NCI-H345 treated with DMSO at 0.1 percent for 48 hours (cell line): ENCODE data around the gene MRPS7.
"Not testable (repeated sequence)": the region's sequence is repeated elsewhere in the genome, so short reads cannot be mapped to it uniquely, and the experiment has no call there.

Experiments used
- DNase-seq: peaks from one replicate; lab custom pipeline; 2025; ENCODE audit not compliant: unreplicated experiment; lab: John Stamatoyannopoulos, UW

MRPS7 gene

DNA sequence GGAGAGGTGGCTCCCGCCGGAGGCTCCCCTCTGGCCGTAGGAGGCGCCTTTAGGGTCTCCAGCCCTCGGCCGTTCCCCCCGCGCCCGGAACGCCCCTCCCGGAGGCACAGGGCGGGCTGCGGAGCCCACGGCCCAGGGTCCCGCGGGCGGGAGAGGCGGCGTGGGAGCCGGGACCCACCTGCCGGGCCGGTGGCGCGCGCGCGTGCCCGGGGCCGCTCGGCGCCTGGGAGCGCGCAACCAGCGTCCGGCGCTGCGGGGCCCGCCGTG, 9.2 kb downstream of the MRPS7 start, which contains the start of gene MIF4GD:
Gene MIF4GD, minus strand, starts transcription at position 266 of the 267 bp plus-strand sequence. CDS start 1,036 bp downstream, outside the sequence.
- DNase-seq: no peak

GRCh38 chr17:75271233-75271954, 9.7 kb downstream of the MRPS7 start:
- DNase-seq: peak; percentile 75

- DNase-seq: no peak
Measured at GRCh38 chr17:75271955-75272847, 10.5 kb downstream of the MRPS7 start.

- DNase-seq: no peak
Measured at GRCh38 chr17:75272848-75273184, 11.1 kb downstream of the MRPS7 start.

- DNase-seq: no peak
Measured at GRCh38 chr17:75273977-75274708, 12.5 kb downstream of the MRPS7 start.

DNA sequence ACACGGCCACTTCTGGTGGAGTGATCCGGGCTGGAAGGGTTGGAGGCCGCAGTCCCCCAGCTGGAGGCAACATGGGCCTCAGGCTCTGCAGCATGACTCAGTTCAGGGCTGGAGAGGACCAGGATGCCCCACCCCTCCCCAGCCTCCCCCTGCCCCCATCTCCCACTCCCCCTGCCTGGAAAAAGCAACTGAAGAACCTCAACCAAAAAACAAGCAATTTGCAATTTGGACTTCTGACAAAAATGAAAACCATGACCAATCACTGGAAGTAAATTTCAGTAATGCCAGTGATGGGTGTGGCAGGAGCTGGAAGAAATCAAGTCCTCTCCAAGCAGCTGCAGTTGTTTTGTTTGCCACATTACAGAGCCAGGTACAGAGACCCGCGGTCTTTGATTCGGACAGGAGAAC, 16.0 kb downstream of the MRPS7 start:
- no peak for DNase-seq

DNA sequence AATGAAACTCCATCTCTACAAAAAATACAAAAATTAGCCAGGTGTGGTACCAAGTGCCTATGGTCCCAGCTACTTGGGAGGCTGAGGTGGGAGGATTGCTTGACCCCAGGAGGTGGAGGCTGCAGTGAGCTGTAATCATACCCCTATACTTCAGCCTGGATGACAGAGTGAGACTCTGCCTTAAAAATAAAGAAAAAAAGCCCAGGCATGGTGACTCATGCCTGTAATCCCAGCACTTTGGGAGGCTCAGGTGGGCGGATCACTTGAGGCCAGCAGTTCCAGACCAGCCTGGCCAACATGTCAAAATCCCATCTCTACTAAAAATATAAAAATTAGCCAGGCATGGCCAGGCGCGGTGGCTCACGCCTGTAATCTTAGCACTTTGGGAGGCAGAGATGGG, 18.5 kb downstream of the MRPS7 start:
- DNase-seq: not testable (repeated sequence)

DNA sequence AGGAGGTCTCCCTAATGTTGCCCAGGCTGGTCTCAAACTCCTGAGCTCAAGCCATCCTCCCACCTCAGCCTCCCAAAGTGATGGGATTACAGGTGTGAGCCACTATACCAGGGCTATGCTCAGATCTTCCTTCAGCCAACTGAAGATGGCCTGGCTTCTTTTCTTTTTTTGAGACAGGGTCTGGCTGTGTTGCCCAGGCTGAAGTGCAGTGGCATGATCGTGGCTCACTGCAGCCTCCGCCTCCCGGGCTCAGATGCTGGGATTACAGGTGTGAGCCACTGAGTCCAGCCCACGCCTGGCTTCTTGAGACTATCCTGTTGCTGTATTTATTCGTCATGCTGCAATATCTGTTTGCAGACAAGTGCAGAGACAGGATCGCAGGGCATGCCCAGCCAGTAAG, 23.4 kb downstream of the MRPS7 start:
- DNase-seq: no peak

DNA sequence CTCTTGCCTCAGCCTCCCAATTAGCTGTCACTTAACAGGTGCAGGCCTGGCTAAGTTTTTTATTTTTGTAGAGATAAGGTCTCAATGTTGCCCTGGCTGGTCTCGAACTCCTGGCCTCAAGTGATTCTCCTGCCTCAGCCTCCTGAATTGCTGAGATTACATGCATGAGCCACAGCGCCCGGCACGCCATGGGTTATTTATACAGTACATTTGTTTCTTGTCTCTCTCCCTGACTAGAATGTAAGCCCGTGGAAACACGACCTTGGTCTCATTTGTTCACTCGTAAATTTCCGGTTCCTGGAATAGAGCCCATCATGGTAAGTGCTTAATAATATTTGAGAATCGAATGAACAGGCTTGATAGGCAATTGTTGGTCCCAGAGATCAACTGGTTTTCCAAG, 25.5 kb downstream of the MRPS7 start:
- DNase-seq: no peak

DNA sequence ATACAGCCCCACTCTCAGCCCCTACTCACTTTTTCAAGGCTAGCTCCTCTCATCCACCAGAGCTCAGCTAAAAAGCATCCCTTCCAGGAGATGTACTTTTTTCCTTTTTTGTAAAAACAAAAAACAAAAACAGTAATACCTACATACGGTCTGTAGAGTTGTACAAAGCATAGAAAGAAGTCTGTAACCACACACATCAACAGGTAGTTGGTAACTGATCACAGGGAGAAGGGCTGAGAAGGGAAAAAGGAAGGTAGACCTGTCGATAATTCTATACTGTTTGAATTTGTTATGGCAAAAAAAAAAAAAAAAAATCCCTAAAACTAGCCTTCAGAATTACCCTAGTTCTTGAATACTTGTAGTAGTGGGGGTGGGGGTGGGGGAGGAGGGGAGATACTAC, 26.7 kb downstream of the MRPS7 start:
- DNase-seq: no peak

DNA sequence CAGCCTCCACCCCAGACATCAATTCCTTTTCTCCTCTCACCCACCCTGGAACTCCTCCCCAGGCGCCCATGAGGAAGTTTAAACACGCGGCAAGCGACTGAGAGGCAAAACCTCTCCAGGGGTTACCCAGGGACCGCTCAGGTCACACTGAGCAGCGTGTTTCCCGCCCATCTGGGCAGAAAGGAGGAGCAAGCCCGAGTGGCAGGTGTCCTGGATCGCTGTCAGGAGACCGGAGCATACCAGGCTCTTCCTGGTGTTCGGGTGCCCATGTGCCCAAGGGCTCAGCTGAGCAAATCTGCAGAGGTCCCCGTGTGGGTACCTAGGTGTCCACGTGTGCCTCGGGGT, 27.1 kb downstream of the MRPS7 start:
- peak; percentile 63 for DNase-seq

DNA sequence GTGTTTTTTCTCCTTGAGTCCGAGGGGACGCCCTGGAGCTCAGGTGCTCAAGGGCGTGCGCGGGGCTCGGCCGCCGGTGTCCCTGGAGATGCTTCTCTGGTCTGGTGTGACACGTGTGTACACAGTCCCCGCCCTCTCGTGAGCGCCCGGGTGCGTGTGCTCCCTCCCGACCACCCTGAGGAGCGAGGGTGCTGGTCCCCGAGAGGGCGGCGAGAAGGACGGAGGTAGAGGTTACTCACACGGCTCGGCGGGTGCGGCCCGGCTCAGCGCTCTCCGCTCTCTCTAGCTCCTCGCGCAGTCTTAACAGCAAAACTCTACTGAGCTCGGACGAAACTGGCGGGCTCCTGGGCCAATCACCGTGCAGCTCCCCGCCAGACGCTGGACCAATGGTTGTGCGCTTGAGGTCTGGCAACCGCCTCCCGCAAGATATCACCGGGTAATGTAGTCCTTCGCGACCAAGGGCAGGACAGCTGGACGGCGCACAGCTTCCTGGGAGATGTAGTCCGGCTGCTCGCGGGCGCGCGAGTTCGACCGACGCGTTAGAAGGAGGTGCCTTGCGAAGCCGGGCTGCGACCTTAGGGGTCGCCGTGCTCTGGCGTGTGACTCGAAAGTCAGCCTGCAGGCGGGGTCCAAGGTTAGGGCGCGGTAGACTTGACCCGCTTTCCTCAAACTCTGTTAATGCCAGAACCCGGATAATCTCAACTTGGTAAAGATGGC, 27.6 kb downstream of the MRPS7 start, which contains the start of gene SLC25A19:
Gene SLC25A19, minus strand, starts transcription at position 319 of the 717 bp plus-strand sequence. CDS start 2,669 bp downstream, outside the sequence.
- DNase-seq: peak; percentile 99

- DNase-seq: peak; percentile 63
Measured at GRCh38 chr17:75289832-75290337, 28.2 kb downstream of the MRPS7 start.

GRCh38 chr17:75292810-75293448, 31.2 kb downstream of the MRPS7 start:
- DNase-seq: not testable (repeated sequence)

DNA sequence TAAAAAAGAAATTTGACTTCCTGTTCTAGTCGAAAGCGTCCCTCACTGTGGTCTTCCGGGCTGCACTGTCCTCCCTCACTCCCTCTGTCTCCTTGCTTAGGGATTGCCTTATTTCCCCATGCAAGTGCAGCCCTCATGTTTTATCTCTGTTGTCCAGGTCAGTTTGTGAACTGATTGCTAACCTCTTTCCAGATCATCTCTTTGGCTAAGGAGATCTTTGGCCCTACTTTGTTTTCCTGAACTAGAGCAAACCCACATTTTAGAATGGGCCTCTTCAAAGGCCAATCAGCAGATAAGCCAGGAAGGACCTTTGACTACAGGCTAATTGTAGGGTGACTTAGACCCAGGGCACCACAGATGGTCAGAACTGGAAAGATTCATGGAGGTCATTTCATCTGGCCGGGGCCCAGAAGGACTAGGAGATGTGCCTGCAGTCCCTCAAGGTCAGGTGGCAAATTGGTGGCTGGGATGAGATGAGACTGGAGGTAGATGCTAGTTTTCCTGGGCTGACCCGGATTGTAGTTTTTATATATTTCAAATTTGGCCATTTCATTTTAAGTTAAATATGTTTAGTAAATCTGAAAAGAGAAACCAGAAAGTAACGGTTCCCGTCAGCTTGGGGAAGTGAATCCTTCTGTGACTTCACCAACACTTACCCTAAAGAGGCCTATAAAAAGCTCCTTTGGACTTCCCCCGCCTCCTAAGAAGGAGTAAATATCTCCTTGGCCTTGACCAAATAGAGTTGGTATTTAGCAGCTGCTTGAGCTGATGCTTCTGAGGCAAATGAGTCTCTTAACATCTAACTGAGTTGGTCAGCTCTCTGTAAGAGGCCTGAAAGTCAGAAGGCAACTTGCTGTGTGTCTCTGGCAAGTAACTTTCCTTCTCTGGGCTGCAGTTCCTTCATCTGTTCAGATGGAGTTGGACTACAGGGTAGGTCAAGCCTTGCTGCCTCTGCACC, 33.8 kb downstream of the MRPS7 start:
- no peak for DNase-seq

GRCh38 chr17:75300280-75300679, 38.6 kb downstream of the MRPS7 start:
- DNase-seq: no peak

- no peak for DNase-seq
Measured at GRCh38 chr17:75301049-75301448, 39.4 kb downstream of the MRPS7 start.

DNA sequence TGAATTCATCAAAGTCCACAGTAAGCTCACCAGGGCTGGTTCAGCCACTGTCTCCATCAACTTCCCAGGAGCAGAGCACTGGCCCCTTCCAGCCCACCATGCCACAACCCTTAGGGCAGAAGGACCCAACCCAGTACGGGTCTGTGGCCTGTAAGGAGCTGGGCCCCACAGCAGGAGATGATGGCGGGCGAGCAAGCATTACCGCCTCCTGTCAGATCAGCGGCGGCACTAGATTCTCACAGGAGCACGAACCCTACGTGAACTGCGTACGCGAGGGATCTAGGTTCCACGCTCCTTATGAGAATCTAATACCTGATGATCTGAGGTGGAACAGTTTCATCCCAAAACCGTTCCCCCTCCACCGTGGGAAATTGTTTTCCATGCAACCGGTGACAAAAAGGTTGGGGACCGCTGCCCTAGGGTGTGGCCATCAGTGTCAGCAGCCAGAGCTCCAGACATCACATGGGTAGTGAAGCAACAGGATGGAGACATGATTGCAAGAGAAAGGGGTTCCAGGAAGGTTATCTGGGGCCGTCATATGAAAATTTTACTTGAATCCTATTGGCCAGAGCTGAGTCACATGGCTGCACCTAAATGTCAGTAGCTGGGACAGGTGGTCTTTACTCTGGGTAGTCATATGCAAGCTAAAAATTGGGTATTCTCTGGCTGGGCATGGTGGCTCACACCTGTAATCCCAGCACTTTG, 40.0 kb downstream of the MRPS7 start:
- no peak for DNase-seq
